MM.1S (cell line): ENCODE measurements around the gene TLR4.

Experiments
- DNase-seq: peaks from one replicate; pipeline ENCODE4 v3.0.0-alpha.2; 2015
- H2AFZ ChIP-seq: fragments of 300-600 bp; sonication (generic); 2 replicates; pipeline ENCODE4 v1.6.0; 2016; ENCODE audit warnings: antibody characterized with exemption, low read length
- H3F3A ChIP-seq: fragments of 300-600 bp; sonication (generic); 2 replicates; pipeline ENCODE4 v1.6.1; 2016; ENCODE audit warnings: mild to moderate bottlenecking, antibody characterized with exemption, low read length, moderate library complexity, mixed read lengths; ENCODE audit not compliant: insufficient read depth
- H3K27ac ChIP-seq: fragments of 300-600 bp; sonication (generic); 2 replicates; pipeline ENCODE4 v1.5.1; 2016; ENCODE audit warnings: mild to moderate bottlenecking, low read length
- H3K27me3 ChIP-seq: fragments of 300-600 bp; sonication (generic); replicated peaks from 2 replicates; pipeline ENCODE4 v1.6.0; 2016; ENCODE audit warnings: low read length; ENCODE audit not compliant: insufficient read depth
- H3K36me3 ChIP-seq: fragments of 300-600 bp; sonication (generic); replicated peaks from 2 replicates; pipeline ENCODE4 v1.6.1; 2016; ENCODE audit warnings: mild to moderate bottlenecking, low read length, mixed read lengths; ENCODE audit not compliant: insufficient read depth
- H3K4me1 ChIP-seq: fragments of 300-600 bp; sonication (generic); 2 replicates; pipeline ENCODE4 v1.6.1; 2016; ENCODE audit warnings: low read length, mixed read lengths
- H3K4me2 ChIP-seq: fragments of 300-600 bp; sonication (generic); 2 replicates; pipeline ENCODE4 v1.6.0; 2016; ENCODE audit warnings: low read depth, low read length
- H3K4me3 ChIP-seq: fragments of 300-600 bp; sonication (generic); 2 replicates; pipeline ENCODE4 v1.5.1; 2016; ENCODE audit warnings: low read length, mixed read lengths
- H3K79me2 ChIP-seq: fragments of 300-600 bp; sonication (generic); 2 replicates; pipeline ENCODE4 v1.6.1; 2016; ENCODE audit warnings: mixed run types, low read length, mixed read lengths
- H3K9ac ChIP-seq: fragments of 300-600 bp; sonication (generic); 2 replicates; pipeline ENCODE4 v1.6.1; 2016; ENCODE audit warnings: low read length, mixed read lengths
- H3K9me2 ChIP-seq: fragments of 300-600 bp; sonication (generic); replicated peaks from 2 replicates; pipeline ENCODE4 v1.6.1; 2016; ENCODE audit warnings: mild to moderate bottlenecking, low read length, mixed read lengths; ENCODE audit not compliant: insufficient read depth
- H3K9me3 ChIP-seq: fragments of 300-600 bp; sonication (generic); replicated peaks from 2 replicates; pipeline ENCODE4 v1.6.1; 2016; ENCODE audit warnings: mild to moderate bottlenecking, low read length, mixed read lengths; ENCODE audit not compliant: insufficient read depth
- H4K20me1 ChIP-seq: fragments of 300-600 bp; sonication (generic); 2 replicates; pipeline ENCODE4 v1.6.1; 2016; ENCODE audit warnings: mild to moderate bottlenecking, low read length, moderate library complexity, mixed read lengths; ENCODE audit not compliant: insufficient read depth
- EZH2 ChIP-seq: fragments of 300-600 bp; sonication (generic); optimal IDR thresholded peaks from 2 replicates; pipeline ENCODE3; 2017; ENCODE audit warnings: low read depth, mild to moderate bottlenecking, antibody characterized with exemption, low read length, mixed read lengths
- EZH2phosphoT487 ChIP-seq: fragments of 300-600 bp; sonication (generic); IDR thresholded peaks from 2 replicates; pipeline ENCODE4 v1.6.1; 2018; ENCODE audit warnings: antibody characterized with exemption, low read length
- TF ChIP-seq, protein P1 (sequence below): fragments of 300-600 bp; sonication (generic); IDR thresholded peaks from 2 replicates; pipeline ENCODE4 v1.5.1; 2016; ENCODE audit warnings: antibody characterized with exemption, low read length, mixed read lengths

The TLR4 gene

DNA sequence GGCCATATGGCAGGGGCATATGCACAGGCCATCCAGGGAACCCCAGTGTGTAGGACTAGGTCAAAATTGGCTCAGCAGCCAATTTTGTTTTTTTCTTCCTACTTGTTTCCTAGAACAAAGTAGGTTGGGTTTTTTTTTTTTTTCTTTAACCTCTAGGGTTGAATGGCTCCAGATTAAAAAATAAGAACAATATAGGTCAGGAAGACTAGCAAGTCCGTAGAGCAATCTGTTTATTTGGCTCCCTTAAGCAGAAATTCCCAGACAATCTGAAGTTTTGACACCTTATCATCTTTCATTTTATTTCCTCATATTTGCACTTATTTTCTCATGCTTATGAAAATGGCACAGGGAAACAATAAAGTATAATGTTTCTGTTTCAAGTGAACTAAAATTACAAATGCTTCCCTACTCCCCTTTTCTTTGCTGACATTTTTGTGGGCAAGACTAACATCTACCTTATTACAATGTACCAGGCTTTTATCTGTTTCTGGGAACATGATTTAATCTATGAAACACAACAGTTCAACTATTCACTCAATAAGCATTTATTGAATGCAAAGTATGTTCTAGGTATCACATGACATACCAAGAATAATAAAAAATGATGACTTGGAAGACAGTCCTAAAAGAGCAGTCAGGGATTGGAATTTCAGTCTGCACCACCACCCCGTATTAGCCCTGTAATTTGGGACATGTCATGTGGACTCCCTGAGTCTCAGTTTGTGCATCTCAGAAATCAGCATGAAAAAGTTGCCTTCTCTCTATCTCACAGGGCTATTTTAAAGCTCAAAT, 30.5 kb downstream of the TLR4 start:
- H3K79me2 ChIP-seq: no peaks in the 10 kb centered on the region
- no peaks in the 10 kb centered on the region for H4K20me1 ChIP-seq
- no peaks in the 10 kb centered on the region for H3K9me2 ChIP-seq
- no peak for TF ChIP-seq EZH2phosphoT487
- no peak overlapping the region for H3K4me2 ChIP-seq
- H3K4me3 ChIP-seq: no peak overlapping the region
- no peaks in the 10 kb centered on the region for H3K27me3 ChIP-seq
- H3K36me3 ChIP-seq: no peaks in the 10 kb centered on the region
- H3K9ac ChIP-seq: no peak overlapping the region
- H2AFZ ChIP-seq: no peak overlapping the region
- no peak overlapping the region for H3K27ac ChIP-seq
- no peaks in the 10 kb centered on the region for H3F3A ChIP-seq
- no peaks in the 10 kb centered on the region for H3K4me1 ChIP-seq
- no peaks in the 10 kb centered on the region for H3K9me3 ChIP-seq
- DNase-seq: no peak

DNA sequence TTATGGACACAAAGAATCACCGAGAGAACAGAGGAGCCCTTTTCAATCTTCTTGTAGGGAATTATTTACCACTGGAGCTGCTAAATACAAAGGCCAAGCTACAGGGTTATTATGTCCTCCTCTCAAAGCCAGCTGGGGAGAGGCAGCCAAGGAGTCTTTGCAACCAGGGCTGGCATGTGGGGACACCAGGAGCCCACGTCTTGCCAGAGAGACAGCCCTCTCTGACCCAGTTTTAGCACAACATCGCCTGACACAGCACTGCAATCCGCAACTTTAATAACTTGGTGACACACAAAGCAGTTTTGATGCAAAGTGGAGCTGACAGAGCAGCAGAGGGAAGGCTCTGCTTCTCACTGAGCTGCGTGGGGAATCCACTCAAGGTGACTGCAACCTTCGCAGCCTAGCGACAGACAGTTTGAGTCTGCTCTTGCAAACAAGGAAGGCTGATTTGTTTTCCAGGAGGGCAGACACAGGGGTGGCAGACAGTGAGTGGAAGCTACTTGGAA, 33.6 kb downstream of the TLR4 start:
- Histone ChIP-seq H3K9ac (no peak overlapping the region), H3K27me3 (no peaks in the 10 kb centered on the region), H2AFZ (no peak overlapping the region), H3K4me2 (no peak overlapping the region), H3K79me2 (no peaks in the 10 kb centered on the region), H3K4me3 (no peak overlapping the region), H3K27ac (no peak overlapping the region), H3F3A (no peaks in the 10 kb centered on the region), H3K9me3 (no peaks in the 10 kb centered on the region), H3K4me1 (no peaks in the 10 kb centered on the region), H3K36me3 (no peaks in the 10 kb centered on the region), H3K9me2 (no peaks in the 10 kb centered on the region), H4K20me1 (no peaks in the 10 kb centered on the region)
- TF ChIP-seq EZH2 (no peak), EZH2phosphoT487 (no peak)
- TF ChIP-seq, protein P1, sequence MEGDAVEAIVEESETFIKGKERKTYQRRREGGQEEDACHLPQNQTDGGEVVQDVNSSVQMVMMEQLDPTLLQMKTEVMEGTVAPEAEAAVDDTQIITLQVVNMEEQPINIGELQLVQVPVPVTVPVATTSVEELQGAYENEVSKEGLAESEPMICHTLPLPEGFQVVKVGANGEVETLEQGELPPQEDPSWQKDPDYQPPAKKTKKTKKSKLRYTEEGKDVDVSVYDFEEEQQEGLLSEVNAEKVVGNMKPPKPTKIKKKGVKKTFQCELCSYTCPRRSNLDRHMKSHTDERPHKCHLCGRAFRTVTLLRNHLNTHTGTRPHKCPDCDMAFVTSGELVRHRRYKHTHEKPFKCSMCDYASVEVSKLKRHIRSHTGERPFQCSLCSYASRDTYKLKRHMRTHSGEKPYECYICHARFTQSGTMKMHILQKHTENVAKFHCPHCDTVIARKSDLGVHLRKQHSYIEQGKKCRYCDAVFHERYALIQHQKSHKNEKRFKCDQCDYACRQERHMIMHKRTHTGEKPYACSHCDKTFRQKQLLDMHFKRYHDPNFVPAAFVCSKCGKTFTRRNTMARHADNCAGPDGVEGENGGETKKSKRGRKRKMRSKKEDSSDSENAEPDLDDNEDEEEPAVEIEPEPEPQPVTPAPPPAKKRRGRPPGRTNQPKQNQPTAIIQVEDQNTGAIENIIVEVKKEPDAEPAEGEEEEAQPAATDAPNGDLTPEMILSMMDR: no peak
- no peak for DNase-seq

DNA sequence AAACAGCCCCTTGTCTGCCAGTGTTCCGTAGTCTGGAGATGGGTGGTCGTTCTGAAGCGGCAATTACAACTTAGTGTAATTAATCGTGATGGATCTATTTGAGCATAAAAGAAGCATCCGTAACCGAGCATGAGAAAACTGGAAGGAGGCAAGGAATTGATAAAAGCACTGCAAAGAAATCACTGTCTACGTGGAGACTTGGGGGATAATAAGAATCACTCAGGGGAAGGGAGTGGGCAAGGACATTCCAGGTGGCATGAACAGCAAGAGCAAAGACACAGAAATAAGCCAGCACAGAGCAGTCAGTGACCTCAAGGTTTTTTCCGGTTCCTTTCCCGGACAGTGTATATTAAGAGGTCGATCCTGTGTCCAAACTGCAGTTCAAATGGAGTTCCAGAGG, 35.0 kb downstream of the TLR4 start:
- no peak for DNase-seq
- Histone ChIP-seq H4K20me1 (no peaks in the 10 kb centered on the region), H3K27ac (no peak overlapping the region), H3K36me3 (no peaks in the 10 kb centered on the region), H3K4me2 (no peak overlapping the region), H3K9ac (no peak overlapping the region), H3F3A (no peaks in the 10 kb centered on the region), H2AFZ (no peak overlapping the region), H3K27me3 (no peaks in the 10 kb centered on the region), H3K79me2 (no peaks in the 10 kb centered on the region), H3K9me3 (no peaks in the 10 kb centered on the region), H3K4me3 (no peak overlapping the region), H3K9me2 (no peaks in the 10 kb centered on the region), H3K4me1 (no peaks in the 10 kb centered on the region)
- no peak for TF ChIP-seq EZH2phosphoT487
- TF ChIP-seq, protein P1: no peak
- no peak for TF ChIP-seq EZH2
